H9 (cell line): ENCODE measurements around the gene PDGFB. TPM values are rescaled to one million over a fixed set of nuclear protein-coding genes. Genes with fewer than 3 reads are reported as not detected.
A peak's percentile ranks its signal among the peaks of the same experiment; 100 is the strongest.

Source experiments
- DNase-seq: peaks from one replicate; pipeline ENCODE4 v3.0.0-alpha.2; 2017
- H2AFZ ChIP-seq: one replicate; pipeline ENCODE4 v1.6.1; 2013; ENCODE audit warnings: mild to moderate bottlenecking, low read length, control low read depth, moderate library complexity
- H2AK5ac ChIP-seq: 2 replicates; pipeline ENCODE4 v1.6.1; 2013; ENCODE audit warnings: low read length, control low read depth, mixed read lengths; ENCODE audit not compliant: insufficient read length
- H2BK120ac ChIP-seq: one replicate; pipeline ENCODE4 v1.6.1; 2013; ENCODE audit warnings: low read depth, mild to moderate bottlenecking, low read length, control low read depth, inconsistent platforms; ENCODE audit not compliant: poor library complexity, severe bottlenecking
- H2BK12ac ChIP-seq: 2 replicates; pipeline ENCODE4 v1.6.1; 2013; ENCODE audit warnings: low read length, control low read depth, mixed read lengths, low read depth; ENCODE audit not compliant: insufficient read length
- H2BK15ac ChIP-seq: 2 replicates; pipeline ENCODE4 v1.6.1; 2013; ENCODE audit warnings: low read depth, low read length, control low read depth
- H2BK20ac ChIP-seq: one replicate; pipeline ENCODE4 v1.6.1; 2013; ENCODE audit warnings: low read depth, mild to moderate bottlenecking, low read length, control low read depth, inconsistent platforms; ENCODE audit not compliant: poor library complexity, severe bottlenecking
- H2BK5ac ChIP-seq: 2 replicates; pipeline ENCODE4 v1.6.1; 2013; ENCODE audit warnings: low read length, control low read depth, mixed read lengths; ENCODE audit not compliant: insufficient read length
- H3K14ac ChIP-seq: 2 replicates; pipeline ENCODE4 v1.6.1; 2013; ENCODE audit warnings: low read length, control low read depth; ENCODE audit not compliant: insufficient read depth
- H3K18ac ChIP-seq: 2 replicates; pipeline ENCODE4 v1.6.1; 2013; ENCODE audit warnings: low read depth, mild to moderate bottlenecking, mixed read lengths, low read length, control low read depth; ENCODE audit not compliant: insufficient read length
- H3K23ac ChIP-seq: 2 replicates; pipeline ENCODE4 v1.6.1; 2013; ENCODE audit warnings: low read length, control low read depth, mixed read lengths, low read depth; ENCODE audit not compliant: insufficient read length
- H3K23me2 ChIP-seq: 2 replicates; pipeline ENCODE4 v1.6.1; 2013; ENCODE audit warnings: low read depth, mild to moderate bottlenecking, mixed read lengths, low read length, control low read depth; ENCODE audit not compliant: insufficient read length, poor library complexity, severe bottlenecking
- H3K27ac ChIP-seq: 2 replicates; pipeline ENCODE4 v1.5.1; 2013; ENCODE audit warnings: low read length, control low read depth, mixed read lengths, low read depth; ENCODE audit not compliant: insufficient read length
- H3K27me3 ChIP-seq: 2 replicates; pipeline ENCODE4 v1.6.1; 2013; ENCODE audit warnings: low read length, control low read depth, inconsistent platforms; ENCODE audit not compliant: insufficient read depth
- H3K4ac ChIP-seq: 2 replicates; pipeline ENCODE4 v1.6.1; 2013; ENCODE audit warnings: low read depth, mild to moderate bottlenecking, control low read depth, inconsistent platforms, low read length, moderate library complexity
- H3K4me1 ChIP-seq: 2 replicates; pipeline ENCODE4 v1.6.1; 2013; ENCODE audit warnings: low read length, control low read depth, inconsistent platforms; ENCODE audit not compliant: insufficient read depth
- H3K4me2 ChIP-seq: 2 replicates; pipeline ENCODE4 v1.6.1; 2013; ENCODE audit warnings: low read length, control low read depth, mixed read lengths; ENCODE audit not compliant: insufficient read length, insufficient read depth
- H3K56ac ChIP-seq: 2 replicates; pipeline ENCODE4 v1.6.1; 2013; ENCODE audit warnings: low read depth, mild to moderate bottlenecking, mixed read lengths, low read length, control low read depth; ENCODE audit not compliant: insufficient read length
- H3K79me1 ChIP-seq: 2 replicates; pipeline ENCODE4 v1.6.1; 2013; ENCODE audit warnings: low read depth, mild to moderate bottlenecking, moderate library complexity, low read length, control low read depth, inconsistent platforms; ENCODE audit not compliant: insufficient read depth, poor library complexity, severe bottlenecking
- H3K79me2 ChIP-seq: 2 replicates; pipeline ENCODE4 v1.6.1; 2013; ENCODE audit warnings: low read length, control low read depth, inconsistent platforms; ENCODE audit not compliant: insufficient read depth
- H3K9ac ChIP-seq: 2 replicates; pipeline ENCODE4 v1.6.1; 2013; ENCODE audit warnings: low read length, control low read depth, mixed read lengths; ENCODE audit not compliant: insufficient read length; ENCODE audit errors: extremely low read depth
- H3K9me3 ChIP-seq: one replicate; pipeline ENCODE4 v1.6.1; 2013; ENCODE audit warnings: low read depth, low read length, inconsistent platforms; ENCODE audit not compliant: control insufficient read depth
- H3T11ph ChIP-seq: one replicate; pipeline ENCODE4 v1.6.1; 2013; ENCODE audit warnings: mild to moderate bottlenecking, low read length, control low read depth, inconsistent platforms
- H4K20me1 ChIP-seq: one replicate; pipeline ENCODE4 v1.6.1; 2013; ENCODE audit not compliant: control insufficient read depth, insufficient read length, insufficient read depth
- H4K5ac ChIP-seq: 2 replicates; pipeline ENCODE4 v1.6.1; 2013; ENCODE audit warnings: low read depth, mild to moderate bottlenecking, mixed read lengths, low read length, control low read depth; ENCODE audit not compliant: insufficient read length
- H4K8ac ChIP-seq: replicated peaks from 2 replicates; pipeline ENCODE4 v1.6.1; 2013; ENCODE audit warnings: low read length, control low read depth, mixed read lengths, low read depth; ENCODE audit not compliant: insufficient read length
- H4K91ac ChIP-seq: 2 replicates; pipeline ENCODE4 v1.6.1; 2013; ENCODE audit warnings: low read depth, mild to moderate bottlenecking, moderate library complexity, mixed read lengths, low read length, control low read depth; ENCODE audit not compliant: insufficient read length
- H3K27ac Mint-ChIP-seq, 3 experiments: 2 replicates in 2 of 3; 3 replicates in 1 of 3; pipeline ENCODE4 v1.8.0; 2020 to 2021; ENCODE audit warnings: mixed read lengths in 3 of 3, mild to moderate bottlenecking in 1 of 3, moderate library complexity in 1 of 3
- H3K27me3 Mint-ChIP-seq: 2 replicates; pipeline ENCODE4 v1.8.0; 2021; ENCODE audit warnings: low read depth, mild to moderate bottlenecking, moderate library complexity, mixed read lengths
- H3K36me3 Mint-ChIP-seq, 3 experiments: 2 replicates in 2 of 3; 3 replicates in 1 of 3; pipeline ENCODE4 v1.8.0; 2020 to 2021; ENCODE audit warnings: low read depth in 3 of 3, mixed read lengths in 3 of 3; ENCODE audit not compliant: insufficient read depth in 1 of 3
- H3K4me1 Mint-ChIP-seq, 2 experiments: 2 replicates each; pipeline ENCODE4 v1.8.0; 2020; ENCODE audit warnings: mixed read lengths in 2 of 2
- H3K4me3 Mint-ChIP-seq, 2 experiments: 2 replicates in 1 of 2; 3 replicates in 1 of 2; pipeline ENCODE4 v1.8.0; 2020 to 2021; ENCODE audit warnings: mild to moderate bottlenecking in 2 of 2, mixed read lengths in 2 of 2, moderate library complexity in 1 of 2
- H3K9me3 Mint-ChIP-seq, 2 experiments: 2 replicates in 1 of 2; 3 replicates in 1 of 2; pipeline ENCODE4 v1.8.0; 2020; ENCODE audit warnings: mild to moderate bottlenecking in 2 of 2, mixed read lengths in 2 of 2, moderate library complexity in 1 of 2
- WGBS: extraction: QIAGEN DNeasy Blood & Tissue Kit; methylation state at CpG from one replicate; pipeline ENCODE4 v1.1.7; 2013; ENCODE audit warnings: missing lambda C conversion rate, low lambda C conversion rate, mixed read lengths; ENCODE audit not compliant: insufficient read length; ENCODE audit errors: extremely low coverage; 5-methylcytosine and 5-hydroxymethylcytosine counted together
- total RNA-seq: library from RNA; stranded (reverse); gene quantifications from 2 replicates; pipeline ENCODE4 v1.2.1, GENCODE V29; 2021
- TF ChIP-seq, protein P1 (sequence below): fragments of 200-600 bp; sonication (generic); conservative IDR thresholded peaks from 3 replicates; pipeline ENCODE4 v1.8.0; 2021; ENCODE audit warnings: antibody characterized with exemption, mild to moderate bottlenecking

PDGFB gene
- total RNA-seq, 1 experiment from 2014 or later = 6.1 TPM

DNA sequence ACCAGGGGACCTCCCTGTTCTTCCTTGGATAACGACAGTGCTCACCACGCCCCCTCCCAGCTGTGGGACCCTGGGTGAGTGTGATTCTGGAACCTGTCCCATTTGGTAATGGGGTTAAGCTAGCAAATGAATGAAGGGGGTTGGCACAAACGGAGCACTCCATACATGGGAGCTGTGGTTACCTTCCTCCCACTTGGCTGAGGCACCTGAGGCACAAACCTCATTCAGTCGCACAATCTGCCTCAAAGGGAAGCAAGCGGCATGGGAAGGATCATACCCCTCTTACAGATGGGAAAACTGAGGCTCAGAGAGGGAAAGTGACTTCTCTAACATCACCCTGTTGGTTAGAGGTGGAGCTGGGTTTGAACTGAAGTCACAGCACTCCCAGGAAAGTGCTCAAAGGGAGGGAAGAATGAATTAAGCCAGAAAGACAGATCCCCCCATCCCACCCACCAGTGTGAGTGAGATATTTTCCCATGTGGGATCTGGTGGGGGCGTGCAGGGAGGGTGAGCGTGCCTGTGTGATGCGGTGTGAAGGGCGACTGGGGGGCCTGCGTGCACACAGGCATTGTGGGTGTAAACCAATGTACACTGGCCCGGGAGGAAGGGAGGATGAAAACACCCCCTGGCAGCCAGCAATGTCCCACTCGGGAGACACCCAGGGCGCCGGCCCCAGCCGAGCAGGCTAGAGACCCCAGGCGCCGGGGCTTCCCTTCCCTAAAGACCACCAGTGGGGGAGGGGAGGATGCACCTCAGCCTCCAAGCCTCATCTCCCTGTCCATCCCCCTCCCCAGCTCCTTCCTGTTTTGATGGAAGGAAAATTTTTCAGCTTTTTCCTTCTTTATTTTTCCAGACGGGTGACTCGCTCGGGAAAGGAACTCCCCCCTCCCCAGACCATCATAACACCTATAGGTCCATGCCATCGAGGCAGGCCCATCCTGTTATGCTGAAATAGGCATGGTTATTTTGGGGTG, 8.0 kb upstream of the PDGFB start:
- Histone ChIP-seq H3K9ac (no peak overlapping the region), H3K4me1 (peaks cover 2% of the 10 kb centered on the region; the same call in 1 of the 2 replicates)
- TF ChIP-seq, protein P1, sequence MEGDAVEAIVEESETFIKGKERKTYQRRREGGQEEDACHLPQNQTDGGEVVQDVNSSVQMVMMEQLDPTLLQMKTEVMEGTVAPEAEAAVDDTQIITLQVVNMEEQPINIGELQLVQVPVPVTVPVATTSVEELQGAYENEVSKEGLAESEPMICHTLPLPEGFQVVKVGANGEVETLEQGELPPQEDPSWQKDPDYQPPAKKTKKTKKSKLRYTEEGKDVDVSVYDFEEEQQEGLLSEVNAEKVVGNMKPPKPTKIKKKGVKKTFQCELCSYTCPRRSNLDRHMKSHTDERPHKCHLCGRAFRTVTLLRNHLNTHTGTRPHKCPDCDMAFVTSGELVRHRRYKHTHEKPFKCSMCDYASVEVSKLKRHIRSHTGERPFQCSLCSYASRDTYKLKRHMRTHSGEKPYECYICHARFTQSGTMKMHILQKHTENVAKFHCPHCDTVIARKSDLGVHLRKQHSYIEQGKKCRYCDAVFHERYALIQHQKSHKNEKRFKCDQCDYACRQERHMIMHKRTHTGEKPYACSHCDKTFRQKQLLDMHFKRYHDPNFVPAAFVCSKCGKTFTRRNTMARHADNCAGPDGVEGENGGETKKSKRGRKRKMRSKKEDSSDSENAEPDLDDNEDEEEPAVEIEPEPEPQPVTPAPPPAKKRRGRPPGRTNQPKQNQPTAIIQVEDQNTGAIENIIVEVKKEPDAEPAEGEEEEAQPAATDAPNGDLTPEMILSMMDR = no peak

More for the DNA sequence above, 8.0 kb upstream of the PDGFB start:
- peak overlapping the region; percentile 28 for H2AK5ac ChIP-seq
- H3K4me3 Mint-ChIP-seq = peak overlapping the region in 1 of 2 experiments; percentile 34; a peak in 1 of 5 replicates
- no peak overlapping the region for H3K23ac ChIP-seq
- no peaks in the 10 kb centered on the region for H3K9me3 ChIP-seq
- H3K18ac ChIP-seq = no peak overlapping the region
- H2BK120ac ChIP-seq = no peak overlapping the region
- H2BK5ac ChIP-seq = no peak overlapping the region
- H3K27me3 Mint-ChIP-seq = peaks cover 62% of the 10 kb centered on the region
- H2BK15ac ChIP-seq = no peak overlapping the region
- no peaks in the 10 kb centered on the region for H3K23me2 ChIP-seq
- H3K27ac ChIP-seq = no peak overlapping the region
- H3K56ac ChIP-seq = no peak overlapping the region
- H3K4ac ChIP-seq = no peak overlapping the region
- no peaks in the 10 kb centered on the region for H3K79me1 ChIP-seq
- H3K27me3 ChIP-seq = no peaks in the 10 kb centered on the region; the same call in 1 of the 2 replicates
- H4K91ac ChIP-seq = peak overlapping the region; percentile 2
- no peak overlapping the region for H3K14ac ChIP-seq
- no peak overlapping the region for H2BK20ac ChIP-seq
- no peak for DNase-seq
- no peak overlapping the region for H3K4me2 ChIP-seq
- H4K8ac ChIP-seq = no peak overlapping the region
- peaks cover 21 to 42% of the 10 kb centered on the region in 2 experiments for H3K4me1 Mint-ChIP-seq
- no peak overlapping the region for H2AFZ ChIP-seq
- H3T11ph ChIP-seq = no peak overlapping the region
- H3K79me2 ChIP-seq = no peaks in the 10 kb centered on the region
- H4K20me1 ChIP-seq = no peaks in the 10 kb centered on the region
- no peaks in the 10 kb centered on the region for H3K36me3 Mint-ChIP-seq
- H4K5ac ChIP-seq = no peak overlapping the region
- H3K27ac Mint-ChIP-seq = no peak overlapping the region
- WGBS = no CpG with 5 or more reads among the region's 21 CpGs
- no peaks in the 10 kb centered on the region; a peak in 1 of 5 replicates for H3K9me3 Mint-ChIP-seq
- H2BK12ac ChIP-seq = no peak overlapping the region
